GDM1 (cell line): ENCODE data around the gene TH.
"Not testable (repeated sequence)": the region's sequence is repeated elsewhere in the genome, so short reads cannot be mapped to it uniquely, and the experiment has no call there.

Experiments
- DNase-seq: peaks from one replicate; lab custom pipeline; 2025; lab: John Stamatoyannopoulos, UW

TH gene

GRCh38 chr11:2129699-2130366 lies 41.8 kb downstream of the TH start:
- DNase-seq = no peak

- no peak for DNase-seq
Observed at GRCh38 chr11:2129308-2129698, 42.3 kb downstream of the TH start.

- DNase-seq = no peak
Observed at GRCh38 chr11:2128511-2129307, 42.9 kb downstream of the TH start.

- DNase-seq = no peak
Observed at GRCh38 chr11:2128130-2128510, 43.5 kb downstream of the TH start.

GRCh38 chr11:2127482-2128129 lies 44.0 kb downstream of the TH start:
- DNase-seq = no peak

GRCh38 chr11:2126520-2127085 lies 45.0 kb downstream of the TH start:
- no peak for DNase-seq

GRCh38 chr11:2124736-2125484 lies 46.7 kb downstream of the TH start:
- DNase-seq = not testable (repeated sequence)

- DNase-seq = no peak
Observed at GRCh38 chr11:2123628-2123960, 48.0 kb downstream of the TH start.

GRCh38 chr11:2122907-2123627 lies 48.5 kb downstream of the TH start:
- DNase-seq = no peak

GRCh38 chr11:2122222-2122906 lies 49.3 kb downstream of the TH start:
- DNase-seq = no peak

- no peak for DNase-seq
Observed at GRCh38 chr11:2121227-2122130, 50.1 kb downstream of the TH start.

GRCh38 chr11:2120359-2121100 lies 51.1 kb downstream of the TH start:
- DNase-seq = no peak

- DNase-seq = no peak
Observed at GRCh38 chr11:2118677-2119076, 52.9 kb downstream of the TH start.

GRCh38 chr11:2116680-2117079 lies 54.9 kb downstream of the TH start:
- DNase-seq = no peak

GRCh38 chr11:2115308-2115707 lies 56.3 kb downstream of the TH start:
- DNase-seq = no peak

GRCh38 chr11:2114430-2115241 lies 57.0 kb downstream of the TH start:
- DNase-seq = no peak
